ENCODE results near the gene PPA2.
"Not testable (repeated sequence)": the region's sequence is repeated elsewhere in the genome, so short reads cannot be mapped to it uniquely, and the experiment has no call there.

Gene PPA2

GRCh38 chr4:105473324-105474098 is at the start of gene PPA2:
PPA2 (minus strand) TSS chr4:105474062; CDS start chr4:105474050, 12 bp downstream.
- DNase-seq (ENCODE audit: low read depth) = peak; percentile 46

- no peak for DNase-seq (ENCODE audit: low read depth)
These were observed 47.2 kb upstream of the PPA2 start for GRCh38 chr4:105520819-105521790.

GRCh38 chr4:105510245-105510644 is 36.4 kb upstream of the PPA2 start:
- no peak for DNase-seq (ENCODE audit: low read depth)

GRCh38 chr4:105509714-105510113 is 35.9 kb upstream of the PPA2 start:
- DNase-seq (ENCODE audit: low read depth) = no peak

GRCh38 chr4:105509291-105509690 is 35.4 kb upstream of the PPA2 start:
- no peak for DNase-seq (ENCODE audit: low read depth)

- no peak for DNase-seq (ENCODE audit: low read depth)
These were observed 30.9 kb upstream of the PPA2 start for GRCh38 chr4:105504744-105505143.

- DNase-seq (ENCODE audit: low read depth) = no peak
These were observed 29.6 kb upstream of the PPA2 start for GRCh38 chr4:105503484-105503883.

GRCh38 chr4:105496899-105497298 is 23.0 kb upstream of the PPA2 start:
- no peak for DNase-seq (ENCODE audit: low read depth)

- no peak for DNase-seq (ENCODE audit: low read depth)
These were observed 21.8 kb upstream of the PPA2 start for GRCh38 chr4:105495667-105496066.

GRCh38 chr4:105490523-105490922 is 16.7 kb upstream of the PPA2 start:
- DNase-seq (ENCODE audit: low read depth) = no peak

- DNase-seq (ENCODE audit: low read depth) = no peak
These were observed 10.0 kb upstream of the PPA2 start for GRCh38 chr4:105483840-105484239.

GRCh38 chr4:105474099-105474518 is 247 bp upstream of the PPA2 start:
- DNase-seq (ENCODE audit: low read depth) = peak; percentile 72

- no peak for DNase-seq (ENCODE audit: low read depth)
These were observed 965 bp downstream of the PPA2 start for GRCh38 chr4:105472871-105473323.

- peak; percentile 50 for DNase-seq (ENCODE audit: low read depth)
These were observed 2.2 kb downstream of the PPA2 start for GRCh38 chr4:105471566-105472176.

- no peak for DNase-seq (ENCODE audit: low read depth)
These were observed 3.1 kb downstream of the PPA2 start for GRCh38 chr4:105470766-105471165.

- no peak for DNase-seq (ENCODE audit: low read depth)
These were observed 4.1 kb downstream of the PPA2 start for GRCh38 chr4:105469736-105470135.

- DNase-seq (ENCODE audit: low read depth) = no peak
These were observed 7.3 kb downstream of the PPA2 start for GRCh38 chr4:105466580-105466979.

GRCh38 chr4:105464563-105464962 is 9.3 kb downstream of the PPA2 start:
- DNase-seq (ENCODE audit: low read depth) = not testable (repeated sequence)

GRCh38 chr4:105462576-105462975 is 11.3 kb downstream of the PPA2 start:
- DNase-seq (ENCODE audit: low read depth) = no peak

- no peak for DNase-seq (ENCODE audit: low read depth)
These were observed 12.1 kb downstream of the PPA2 start for GRCh38 chr4:105461621-105462382.

GRCh38 chr4:105461221-105461620 is 12.6 kb downstream of the PPA2 start:
- DNase-seq (ENCODE audit: low read depth) = no peak

GRCh38 chr4:105460306-105460705 is 13.6 kb downstream of the PPA2 start:
- DNase-seq (ENCODE audit: low read depth) = no peak
